Activated CD8-positive, alpha-beta memory T cell treated with anti-CD3 and anti-CD28 coated beads, Interleukin-2, amount 50 U/mL, for 48 hours (primary cell): ENCODE results near the gene PPP1R2B.
"Not testable (repeated sequence)": the region's sequence is repeated elsewhere in the genome, so short reads cannot be mapped to it uniquely, and the experiment has no call there.

Experiments used
- DNase-seq: peaks from one replicate; pipeline ENCODE4 v3.0.0-alpha.2; 2020

PPP1R2B gene

DNA sequence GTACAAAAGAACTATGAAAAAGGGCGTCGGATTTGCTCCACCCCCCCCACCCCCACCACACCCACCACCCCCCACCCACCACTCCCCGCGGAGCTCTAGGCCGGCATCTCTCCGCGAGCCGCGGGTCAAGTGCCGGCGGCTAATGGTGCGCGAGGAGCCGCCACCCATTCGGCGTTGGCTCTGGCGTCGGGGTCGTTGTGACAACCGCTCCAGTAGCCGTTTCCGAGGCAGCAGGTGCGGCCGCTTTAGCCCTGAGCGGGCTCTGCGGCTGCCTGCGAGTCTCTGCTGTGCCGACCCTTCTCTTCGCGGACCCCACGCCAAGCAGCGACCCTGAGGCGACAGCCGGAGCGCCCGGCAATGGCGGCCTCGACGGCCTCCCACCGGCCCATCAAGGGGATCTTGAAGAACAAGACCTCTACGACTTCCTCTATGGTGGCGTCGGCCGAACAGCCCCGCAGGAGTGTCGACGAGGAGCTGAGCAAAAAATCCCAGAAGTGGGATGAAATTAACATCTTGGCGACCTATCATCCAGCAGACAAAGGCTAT, at the start of gene PPP1R2B:
TSS of gene PPP1R2B (plus strand) at position 90 of the 546 bp plus-strand sequence. CDS start at position 358, 268 bp downstream.
- no peak for DNase-seq

- no peak for DNase-seq
These were observed 49.2 kb upstream of the PPP1R2B start for GRCh38 chr5:156800929-156801328.

DNA sequence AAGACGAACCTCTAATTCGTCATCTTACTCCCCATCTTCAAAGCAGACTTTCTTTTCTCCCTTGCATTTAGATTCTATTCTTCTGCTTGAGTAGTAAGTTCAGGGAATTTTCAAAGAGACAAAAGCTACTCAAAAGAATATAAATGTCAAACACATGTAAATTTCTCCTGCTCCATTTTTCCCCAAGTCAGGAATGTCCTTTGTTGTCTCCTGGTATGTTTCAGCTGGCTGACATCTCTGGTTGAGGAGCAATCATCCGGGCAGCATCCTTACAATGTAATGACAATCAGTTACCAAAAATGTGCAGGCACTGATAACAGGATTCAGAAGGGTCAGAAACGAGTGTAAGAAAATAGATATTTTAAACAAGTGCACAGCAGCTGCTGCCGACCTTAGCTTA, 47.6 kb upstream of the PPP1R2B start:
- no peak for DNase-seq

DNA sequence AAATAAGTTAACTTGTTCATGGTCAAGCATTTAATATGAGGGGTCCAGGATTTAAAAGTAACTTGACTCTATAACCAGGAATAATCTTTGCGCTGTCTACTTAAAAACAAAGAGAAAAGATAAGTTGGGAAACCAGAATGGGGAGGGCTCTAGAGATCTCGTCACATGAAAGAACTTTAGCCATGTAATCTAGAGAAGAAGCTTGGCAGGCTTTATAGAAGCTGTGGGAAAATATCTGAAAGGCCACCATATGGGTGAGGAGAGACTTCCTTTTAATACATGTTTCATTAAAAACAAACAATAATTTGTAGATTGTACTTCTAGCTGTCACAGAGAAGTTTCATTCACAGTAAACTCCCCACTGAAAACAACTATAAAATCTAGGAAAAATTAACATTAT, 46.7 kb upstream of the PPP1R2B start:
- no peak for DNase-seq

- DNase-seq, result no peak
These were observed 37.1 kb upstream of the PPP1R2B start for GRCh38 chr5:156812959-156813358.

GRCh38 chr5:156815988-156816599, 34.0 kb upstream of the PPP1R2B start:
- no peak for DNase-seq

DNA sequence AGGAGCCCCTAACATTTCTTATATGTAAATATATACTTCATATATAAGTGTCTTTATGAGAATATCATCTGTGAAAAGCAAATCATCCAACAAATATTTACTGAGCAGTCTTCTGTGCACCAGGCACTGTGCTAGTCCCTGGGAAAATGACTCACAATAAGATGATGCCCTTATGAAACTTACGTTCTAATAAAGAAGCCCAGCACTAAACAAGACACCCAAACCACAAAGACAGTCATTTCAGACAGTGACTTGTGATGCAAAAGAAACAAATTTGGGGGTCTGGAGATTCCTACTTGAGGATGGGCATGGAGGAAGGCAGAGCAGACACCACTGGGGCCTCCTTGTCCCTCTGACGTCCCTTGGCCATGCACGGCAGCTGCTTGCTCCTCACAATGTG, 30.6 kb upstream of the PPP1R2B start:
- DNase-seq, result no peak

DNA sequence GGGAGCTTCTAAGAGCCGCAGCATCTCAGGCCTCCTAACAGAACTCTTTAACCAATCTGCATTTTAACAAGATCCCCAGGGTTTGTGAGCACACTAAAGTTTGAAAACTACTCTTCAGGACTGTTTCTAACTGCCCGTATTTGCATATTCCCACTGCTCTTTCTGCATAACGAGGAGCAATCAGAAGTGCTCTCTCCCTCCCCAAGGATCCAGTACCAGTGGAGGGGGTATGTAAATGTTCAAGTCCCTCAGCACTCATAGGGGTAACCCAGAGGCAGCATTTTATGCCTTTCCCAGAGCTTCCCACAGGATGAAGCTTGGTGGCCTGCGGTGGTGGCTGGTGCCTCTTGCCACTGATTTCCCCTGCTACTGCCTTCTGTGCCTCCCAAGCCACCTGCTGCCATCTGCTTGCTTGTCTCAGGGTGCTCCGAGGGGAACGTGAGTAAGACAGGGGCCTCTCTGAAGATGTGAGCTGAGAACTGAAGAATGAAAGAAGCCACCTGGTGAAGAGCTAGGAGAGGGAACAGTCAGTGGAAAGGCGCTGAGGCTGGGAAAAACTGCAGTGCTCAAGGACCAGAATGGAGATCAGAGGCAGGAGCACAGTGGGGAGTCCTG, 30.0 kb upstream of the PPP1R2B start:
- no peak for DNase-seq

DNA sequence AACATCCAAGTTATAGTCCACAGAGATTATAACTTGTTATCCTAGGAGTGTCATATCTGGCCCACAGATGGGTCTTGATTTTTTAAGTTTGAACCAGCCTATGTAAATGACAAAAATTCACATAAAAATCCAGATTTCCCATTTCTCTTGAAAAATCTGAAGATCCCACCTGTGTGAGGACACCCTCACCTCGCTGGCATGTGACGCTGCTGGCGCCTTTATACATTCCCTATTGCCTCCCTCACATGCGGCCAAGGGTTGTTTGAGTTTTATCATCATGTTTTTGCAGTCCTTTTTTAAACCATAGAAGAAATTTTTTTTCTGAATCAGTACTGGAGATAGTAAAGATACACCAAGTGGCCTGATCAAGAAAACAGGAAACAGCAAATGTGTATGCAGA, 25.9 kb upstream of the PPP1R2B start:
- no peak for DNase-seq

DNA sequence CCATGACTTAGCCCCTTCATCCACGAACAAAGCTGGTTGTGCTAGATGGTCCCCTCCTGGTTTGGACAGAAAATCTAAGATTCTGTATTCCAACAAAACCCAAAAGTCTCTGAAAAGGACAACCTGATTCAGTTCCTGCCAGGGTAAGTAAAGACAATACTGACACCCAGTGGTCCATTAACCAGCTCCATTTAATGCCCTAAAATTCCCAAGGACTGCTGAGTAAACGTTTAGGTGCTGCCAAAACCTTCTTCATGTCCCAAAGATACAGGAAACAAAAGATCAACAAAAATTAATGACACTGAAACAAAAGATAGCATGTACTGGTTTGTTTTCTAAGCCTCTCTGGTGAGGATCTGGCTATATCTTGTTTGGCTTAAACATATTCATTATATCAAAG, 25.3 kb upstream of the PPP1R2B start:
- DNase-seq, result no peak

- no peak for DNase-seq
These were observed 24.4 kb upstream of the PPP1R2B start for GRCh38 chr5:156825688-156826087.

- no peak for DNase-seq
These were observed 23.9 kb upstream of the PPP1R2B start for GRCh38 chr5:156826150-156826549.

- no peak for DNase-seq
These were observed 15.2 kb upstream of the PPP1R2B start for GRCh38 chr5:156834916-156835315.

GRCh38 chr5:156835905-156836304, 14.2 kb upstream of the PPP1R2B start:
- no peak for DNase-seq

GRCh38 chr5:156836846-156837245, 13.2 kb upstream of the PPP1R2B start:
- no peak for DNase-seq

- DNase-seq, result no peak
These were observed 11.1 kb upstream of the PPP1R2B start for GRCh38 chr5:156838961-156839360.

DNA sequence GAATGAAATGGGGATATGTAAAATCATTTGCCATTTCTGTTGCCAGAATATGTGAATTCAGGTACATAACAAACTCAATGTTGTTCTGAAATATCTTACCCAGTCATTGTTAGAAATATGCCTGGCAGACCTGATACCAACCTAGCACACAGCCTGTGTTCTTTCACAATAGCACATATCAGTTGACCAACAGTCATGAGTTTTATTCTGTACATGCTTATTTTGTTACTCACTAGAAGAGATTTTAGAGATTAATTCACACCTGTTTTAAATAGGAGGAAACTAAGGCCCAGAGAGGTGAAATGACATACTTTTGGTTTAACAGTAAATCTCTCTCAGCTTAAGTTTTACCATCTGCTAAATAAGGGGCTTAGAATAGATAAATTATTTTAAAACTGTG, 8.4 kb upstream of the PPP1R2B start:
- no peak for DNase-seq

- no peak for DNase-seq
These were observed 3.2 kb upstream of the PPP1R2B start for GRCh38 chr5:156846914-156847313.

DNA sequence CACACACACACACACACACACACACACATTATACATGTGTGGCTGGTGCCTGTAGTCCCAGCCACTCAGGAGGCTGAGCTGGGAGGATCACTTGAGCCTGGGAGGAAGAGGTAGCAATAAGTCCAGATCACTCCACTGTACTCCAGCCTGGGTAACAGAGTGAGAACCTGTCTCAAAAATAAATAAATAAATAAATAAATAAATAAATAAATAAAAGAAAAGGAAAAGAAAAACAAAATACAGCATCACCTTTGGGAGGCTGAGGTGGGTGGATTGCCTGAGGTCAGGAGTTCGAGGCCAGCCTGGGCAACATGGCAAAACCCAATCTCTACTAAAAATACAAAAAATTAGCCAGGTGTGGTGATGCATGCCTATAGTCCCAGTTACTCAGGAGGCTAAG, 1.6 kb upstream of the PPP1R2B start:
- DNase-seq, result not testable (repeated sequence)

GRCh38 chr5:156851880-156852279, 1.8 kb downstream of the PPP1R2B start:
- no peak for DNase-seq

DNA sequence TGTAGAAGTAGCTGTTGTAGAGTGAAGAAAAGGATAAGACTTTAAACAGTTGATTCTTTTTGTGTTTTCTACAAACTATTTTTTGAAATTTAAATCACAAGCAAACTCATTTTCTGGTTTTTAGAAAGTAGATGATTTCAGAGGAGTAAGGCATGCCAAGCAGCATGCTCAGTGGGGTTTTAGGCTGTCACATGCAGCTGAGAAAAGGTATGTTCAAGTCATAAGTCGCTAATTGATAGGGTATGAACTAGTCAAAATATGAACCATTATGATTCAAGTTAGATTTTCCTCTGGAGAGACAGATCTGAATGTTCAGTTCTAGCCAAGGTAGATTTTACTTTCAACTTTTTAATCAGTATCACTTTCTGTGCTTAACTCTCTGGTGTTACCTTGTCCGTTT, 3.0 kb downstream of the PPP1R2B start:
- not testable (repeated sequence) for DNase-seq

GRCh38 chr5:156865427-156865826, 15.3 kb downstream of the PPP1R2B start:
- no peak for DNase-seq

DNA sequence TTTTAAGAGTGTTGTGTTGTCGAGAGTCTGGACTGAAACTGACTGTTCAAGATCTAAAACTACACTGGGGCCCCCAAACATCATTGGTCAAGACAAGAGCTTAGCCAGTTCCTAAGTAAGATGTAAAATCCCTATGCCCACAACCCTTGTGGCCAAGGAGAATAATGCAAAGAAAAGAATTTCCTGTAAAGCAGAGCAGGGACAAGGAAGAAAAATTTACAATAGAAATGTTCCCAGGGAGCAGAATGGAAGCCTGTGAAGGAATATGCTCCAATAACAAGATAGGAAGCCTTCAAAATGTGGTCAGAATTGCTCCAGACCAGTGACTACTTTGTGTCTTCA, 20.4 kb downstream of the PPP1R2B start:
- DNase-seq, result no peak

- no peak for DNase-seq
These were observed 21.1 kb downstream of the PPP1R2B start for GRCh38 chr5:156871212-156871611.
